Trophoblast cell (in vitro differentiated cells and primary cell): Measurements from ENCODE around the gene BBS4. TPM values are rescaled to one million over a fixed set of nuclear protein-coding genes. Genes with fewer than 3 reads are reported as not detected.
"Not testable (repeated sequence)": the region's sequence is repeated elsewhere in the genome, so short reads cannot be mapped to it uniquely, and the experiment has no call there.

Experiments used
- DNase-seq, 2 donors: peaks; one replicate each; pipeline ENCODE4 v3.0.0-alpha.2; 2016
- H2AFZ ChIP-seq: 2 replicates; pipeline ENCODE4 v1.6.1; 2013; ENCODE audit warnings: low read length, moderate library complexity, mild to moderate bottlenecking; ENCODE audit not compliant: insufficient read depth, poor library complexity
- H2AK5ac ChIP-seq: 2 replicates; pipeline ENCODE4 v1.6.1; 2013; ENCODE audit warnings: mild to moderate bottlenecking, low read length
- H2BK120ac ChIP-seq: 2 replicates; pipeline ENCODE4 v1.6.1; 2013; ENCODE audit warnings: low read length, mild to moderate bottlenecking, moderate library complexity; ENCODE audit not compliant: insufficient read depth, poor library complexity
- H2BK12ac ChIP-seq: 2 replicates; pipeline ENCODE4 v1.6.1; 2013; ENCODE audit warnings: mild to moderate bottlenecking, low read length, moderate library complexity
- H2BK5ac ChIP-seq: 2 replicates; pipeline ENCODE4 v1.6.1; 2013; ENCODE audit warnings: low read length, low read depth, moderate library complexity, mild to moderate bottlenecking; ENCODE audit not compliant: poor library complexity
- H3K14ac ChIP-seq: 2 replicates; pipeline ENCODE4 v1.6.1; 2013; ENCODE audit warnings: mild to moderate bottlenecking, low read length
- H3K18ac ChIP-seq: 2 replicates; pipeline ENCODE4 v1.6.1; 2013; ENCODE audit warnings: mild to moderate bottlenecking, low read length
- H3K23ac ChIP-seq: 2 replicates; pipeline ENCODE4 v1.6.1; 2013; ENCODE audit warnings: low read length
- H3K27ac ChIP-seq: 2 replicates; pipeline ENCODE4 v1.5.1; 2013; ENCODE audit warnings: low read depth, mild to moderate bottlenecking, inconsistent platforms, low read length, moderate library complexity
- H3K27me3 ChIP-seq: 2 replicates; pipeline ENCODE4 v1.6.1; 2013; ENCODE audit warnings: inconsistent platforms, mild to moderate bottlenecking, low read length, moderate library complexity; ENCODE audit not compliant: insufficient read depth
- H3K36me3 ChIP-seq, 2 experiments: 1 replicate in 1 of 2; 2 replicates in 1 of 2; pipeline ENCODE4 v1.6.1; 2013; ENCODE audit warnings: low read length in 2 of 2, mild to moderate bottlenecking in 2 of 2, moderate library complexity in 1 of 2; ENCODE audit not compliant: insufficient read depth in 2 of 2, control insufficient read depth in 1 of 2
- H3K4ac ChIP-seq: 2 replicates; pipeline ENCODE4 v1.6.1; 2013; ENCODE audit warnings: low read depth, mild to moderate bottlenecking, low read length, moderate library complexity
- H3K4me1 ChIP-seq, 2 experiments: 1 replicate in 1 of 2; 2 replicates in 1 of 2; pipeline ENCODE4 v1.6.1; 2013; ENCODE audit warnings: low read length in 2 of 2, mild to moderate bottlenecking in 2 of 2, moderate library complexity in 1 of 2; ENCODE audit not compliant: insufficient read depth in 2 of 2, control insufficient read depth in 1 of 2
- H3K4me2 ChIP-seq: 2 replicates; pipeline ENCODE4 v1.6.1; 2013; ENCODE audit warnings: inconsistent platforms, mild to moderate bottlenecking, low read length, moderate library complexity
- H3K4me3 ChIP-seq: 2 replicates; pipeline ENCODE4 v1.5.1; 2013; ENCODE audit warnings: mild to moderate bottlenecking, low read depth, low read length, inconsistent platforms
- H3K79me1 ChIP-seq: one replicate; pipeline ENCODE4 v1.6.1; 2013; ENCODE audit warnings: low read length
- H3K79me2 ChIP-seq: 2 replicates; pipeline ENCODE4 v1.6.1; 2013; ENCODE audit warnings: low read length, mild to moderate bottlenecking; ENCODE audit not compliant: control insufficient read depth, insufficient read depth, poor library complexity
- H3K9ac ChIP-seq: 2 replicates; pipeline ENCODE4 v1.6.1; 2013; ENCODE audit warnings: mild to moderate bottlenecking, low read length
- H3K9me3 ChIP-seq: 2 replicates; pipeline ENCODE4 v1.6.1; 2013; ENCODE audit warnings: low read depth, mild to moderate bottlenecking, control low read depth, inconsistent platforms, low read length; ENCODE audit not compliant: insufficient read depth
- H4K12ac ChIP-seq: 2 replicates; pipeline ENCODE4 v1.6.1; 2013; ENCODE audit warnings: low read depth, mild to moderate bottlenecking, low read length, moderate library complexity
- H4K8ac ChIP-seq: 2 replicates; pipeline ENCODE4 v1.6.1; 2013; ENCODE audit warnings: low read depth, mild to moderate bottlenecking, low read length, moderate library complexity
- H4K91ac ChIP-seq: one replicate; pipeline ENCODE4 v1.6.1; 2013; ENCODE audit warnings: low read depth, mild to moderate bottlenecking, low read length, moderate library complexity
- WGBS: extraction: QIAGEN DNeasy Blood & Tissue Kit; methylation state at CpG from one replicate; pipeline ENCODE4 v1.1.7; 2013; ENCODE audit warnings: missing lambda C conversion rate; ENCODE audit not compliant: insufficient read length, insufficient coverage; ENCODE audit errors: extremely low coverage; 5-methylcytosine and 5-hydroxymethylcytosine counted together
- polyA plus RNA-seq: library from polyadenylated mRNA; stranded (reverse); fragments of 200-250 nt; gene quantifications from 2 replicates; pipeline ENCODE4 v1.2.3, GENCODE V29; 2013

BBS4 gene
- polyA plus RNA-seq, result 9.6 and 10.2 TPM in 2 replicates

- Histone ChIP-seq H3K4me3 (peak within 1 kb of the TSS; percentile 76), H4K8ac (peak within 1 kb of the TSS; percentile 93), H3K79me2 (no peaks in the 10 kb centered on the region), H3K36me3 (no peaks in the 10 kb centered on the region), H4K91ac (peak within 1 kb of the TSS; percentile 60), H3K9ac (peak within 1 kb of the TSS; percentile 81), H3K79me1 (peaks cover 9% of the 10 kb centered on the region), H3K23ac (no peak within 1 kb of the TSS), H3K4me2 (peak within 1 kb of the TSS; percentile 95), H3K4me1 (peaks cover 2 to 3% of the 10 kb centered on the region in 2 experiments), H2BK120ac (peak within 1 kb of the TSS; percentile 35), H3K14ac (peak within 1 kb of the TSS; percentile 43), H3K27me3 (no peaks in the 10 kb centered on the region), H2BK12ac (no peak within 1 kb of the TSS), H3K4ac (peak within 1 kb of the TSS; percentile 60), H3K27ac (peak within 1 kb of the TSS; percentile 84), H3K9me3 (no peaks in the 10 kb centered on the region), H2AFZ (peak within 1 kb of the TSS; percentile 82), H4K12ac (peak within 1 kb of the TSS; percentile 83), H3K18ac (peak within 1 kb of the TSS; percentile 36), H2AK5ac (no peak within 1 kb of the TSS), H2BK5ac (peak within 1 kb of the TSS; percentile 29)
- peak; percentile 96 to 97 for DNase-seq
- WGBS, result no CpG with 5 or more reads among the region's 49 CpGs
Measured at GRCh38 chr15:72685925-72686794, at the start of gene BBS4, which contains the start of gene HIGD2B. TSS of gene BBS4 (plus strand) at chr15:72686207. CDS start at chr15:72686228, 21 bp downstream. TSS of gene HIGD2B (minus strand) at chr15:72686182. CDS start at chr15:72676374, 9,808 bp downstream.

DNA sequence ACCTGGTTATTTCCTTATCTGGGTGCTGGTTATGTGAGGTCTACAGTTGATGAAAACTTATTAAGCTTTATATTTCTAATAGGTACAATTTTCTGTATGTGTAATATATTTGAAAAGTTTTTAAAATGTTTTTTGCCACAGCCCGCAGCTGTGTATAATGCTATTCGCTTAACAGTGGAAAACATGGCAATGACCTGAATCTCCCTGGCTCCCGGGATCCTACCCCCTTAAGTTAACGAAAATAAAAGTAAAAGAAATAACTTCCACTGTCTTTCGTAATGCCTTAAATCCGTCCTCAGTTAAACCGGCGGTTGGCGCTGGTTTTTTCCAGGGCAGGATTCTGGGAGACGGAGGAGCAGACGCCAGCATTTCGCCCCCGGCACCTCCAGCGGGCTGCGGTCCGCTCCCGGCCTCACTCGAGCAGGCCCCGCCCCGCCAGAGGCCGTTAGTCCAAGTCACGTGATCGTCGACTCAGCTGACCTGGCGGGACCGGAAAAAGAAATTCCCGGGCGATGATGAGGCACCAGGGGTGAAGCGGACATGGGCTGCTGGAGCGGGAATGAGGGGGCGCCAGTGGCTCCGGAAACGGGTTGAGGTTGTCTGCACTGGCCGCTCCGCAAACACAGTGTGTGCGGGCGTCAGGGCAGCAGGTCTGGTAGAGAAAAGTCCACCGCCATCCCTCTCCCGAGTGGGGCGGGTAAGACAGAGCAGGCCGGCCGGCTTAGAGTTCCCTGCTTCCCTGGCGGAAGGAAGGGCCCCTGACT lies 49.3 kb upstream of the BBS4 start:
- not testable (repeated sequence) for H3K27ac ChIP-seq, H2BK12ac ChIP-seq, H2BK5ac ChIP-seq, H3K79me1 ChIP-seq, H2AFZ ChIP-seq, H2AK5ac ChIP-seq, H2BK120ac ChIP-seq, H3K18ac ChIP-seq, H3K4ac ChIP-seq, H3K36me3 ChIP-seq, H3K9ac ChIP-seq, H4K91ac ChIP-seq, H3K9me3 ChIP-seq, H3K23ac ChIP-seq, H3K79me2 ChIP-seq, H3K4me3 ChIP-seq, H3K4me1 ChIP-seq, H3K14ac ChIP-seq, H3K27me3 ChIP-seq
- peak; percentile 62 to 77 for DNase-seq
- peak overlapping the region; percentile 59 for H4K12ac ChIP-seq
- no CpG with 5 or more reads among the region's 43 CpGs for WGBS
- H3K4me2 ChIP-seq, result peak overlapping the region; percentile 51
- peak overlapping the region; percentile 66 for H4K8ac ChIP-seq

GRCh38 chr15:72639759-72640483 lies 46.1 kb upstream of the BBS4 start:
- H3K9ac ChIP-seq, H3K36me3 ChIP-seq, H3K79me2 ChIP-seq, DNase-seq, H3K4me2 ChIP-seq, H3K27me3 ChIP-seq, H3K27ac ChIP-seq, H3K4ac ChIP-seq, H2AFZ ChIP-seq, H2BK5ac ChIP-seq, H3K23ac ChIP-seq, H3K79me1 ChIP-seq, H3K4me3 ChIP-seq, H3K9me3 ChIP-seq, H3K14ac ChIP-seq, H2AK5ac ChIP-seq, H4K91ac ChIP-seq, H2BK120ac ChIP-seq, H4K12ac ChIP-seq, H2BK12ac ChIP-seq, H4K8ac ChIP-seq, H3K4me1 ChIP-seq, H3K18ac ChIP-seq: not testable (repeated sequence)
- WGBS, result no CpG with 5 or more reads among the region's 26 CpGs

- WGBS, result no CpG with 5 or more reads among the region's 2 CpGs
- not testable (repeated sequence) for H4K8ac ChIP-seq
Measured at GRCh38 chr15:72642271-72642670, 43.7 kb upstream of the BBS4 start.

More at GRCh38 chr15:72642271-72642670, 43.7 kb upstream of the BBS4 start:
- not testable (repeated sequence) for H3K9ac ChIP-seq, H3K79me1 ChIP-seq, H3K27ac ChIP-seq, H4K91ac ChIP-seq, H3K4me3 ChIP-seq, H3K14ac ChIP-seq, H2BK12ac ChIP-seq, H4K12ac ChIP-seq, H3K4ac ChIP-seq, H3K36me3 ChIP-seq, H2AFZ ChIP-seq, H2BK120ac ChIP-seq, H2BK5ac ChIP-seq, H3K79me2 ChIP-seq, H3K4me1 ChIP-seq, H3K18ac ChIP-seq, H3K9me3 ChIP-seq, DNase-seq, H3K27me3 ChIP-seq, H2AK5ac ChIP-seq, H3K4me2 ChIP-seq, H3K23ac ChIP-seq
